Transverse colon (tissue), 4 donors: ENCODE results near the gene MAGOHB.

Source experiments
- POLR2A ChIP-seq: fragments of 450-650 bp; IDR thresholded peaks from one replicate; pipeline ENCODE4 v1.6.1; 2016; ENCODE audit warnings: antibody characterized with exemption, mild to moderate bottlenecking, moderate library complexity
- POLR2AphosphoS5 ChIP-seq, 3 donors: sonication (generic); formaldehyde crosslinking; IDR thresholded peaks; one replicate each; pipeline ENCODE4 v1.6.1; 2016; ENCODE audit warnings: antibody characterized with exemption in 3 of 3
- TF ChIP-seq, protein P1 (sequence below), 5 experiments: fragments of 200-600 bp in 3 of 5; fragments of 450-650 bp in 2 of 5; sonication (generic) in 3 of 5; IDR thresholded peaks; 1 replicate in 2 of 5; 2 replicates in 3 of 5; pipeline ENCODE4 v1.5.1; 2016 to 2017; ENCODE audit warnings: antibody characterized with exemption in 5 of 5, inconsistent platforms in 3 of 5, mild to moderate bottlenecking in 2 of 5, moderate library complexity in 1 of 5

DNA sequence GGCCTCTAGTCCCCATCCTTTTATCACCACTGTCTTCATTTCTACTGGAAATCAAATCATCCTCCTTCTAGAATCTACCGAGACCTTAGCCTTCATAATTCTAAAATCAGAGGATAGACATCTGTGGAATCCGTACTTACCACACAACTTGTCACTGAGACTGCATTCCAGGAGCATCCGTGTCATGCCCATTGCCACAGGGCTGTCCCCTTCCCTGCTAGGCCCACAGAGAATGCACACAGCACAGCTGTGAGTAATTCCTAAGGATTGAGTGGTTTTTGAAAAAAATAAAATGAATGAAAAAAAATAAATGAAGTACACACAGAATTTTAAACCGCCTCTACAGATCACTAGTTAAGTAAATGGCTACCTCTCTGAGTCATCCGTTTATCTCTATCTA is 21.0 kb upstream of the MAGOHB start:
- TF ChIP-seq POLR2AphosphoS5 (IDR thresholded peaks at IDR 0.05) (no peak), POLR2A (no peak)
- TF ChIP-seq, protein P1, sequence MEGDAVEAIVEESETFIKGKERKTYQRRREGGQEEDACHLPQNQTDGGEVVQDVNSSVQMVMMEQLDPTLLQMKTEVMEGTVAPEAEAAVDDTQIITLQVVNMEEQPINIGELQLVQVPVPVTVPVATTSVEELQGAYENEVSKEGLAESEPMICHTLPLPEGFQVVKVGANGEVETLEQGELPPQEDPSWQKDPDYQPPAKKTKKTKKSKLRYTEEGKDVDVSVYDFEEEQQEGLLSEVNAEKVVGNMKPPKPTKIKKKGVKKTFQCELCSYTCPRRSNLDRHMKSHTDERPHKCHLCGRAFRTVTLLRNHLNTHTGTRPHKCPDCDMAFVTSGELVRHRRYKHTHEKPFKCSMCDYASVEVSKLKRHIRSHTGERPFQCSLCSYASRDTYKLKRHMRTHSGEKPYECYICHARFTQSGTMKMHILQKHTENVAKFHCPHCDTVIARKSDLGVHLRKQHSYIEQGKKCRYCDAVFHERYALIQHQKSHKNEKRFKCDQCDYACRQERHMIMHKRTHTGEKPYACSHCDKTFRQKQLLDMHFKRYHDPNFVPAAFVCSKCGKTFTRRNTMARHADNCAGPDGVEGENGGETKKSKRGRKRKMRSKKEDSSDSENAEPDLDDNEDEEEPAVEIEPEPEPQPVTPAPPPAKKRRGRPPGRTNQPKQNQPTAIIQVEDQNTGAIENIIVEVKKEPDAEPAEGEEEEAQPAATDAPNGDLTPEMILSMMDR (IDR thresholded peaks at IDR 0.05): no peak
